WI38 (cell line): ENCODE data around the gene SLX4IP.

Experiments
- H3K4me3 ChIP-seq: 2 replicates; pipeline ENCODE4 v1.5.1; 2011; ENCODE audit warnings: low read depth, mild to moderate bottlenecking, control low read depth, low read length
- CTCF ChIP-seq: IDR thresholded peaks from 2 replicates; pipeline ENCODE4 v1.5.1; 2012; ENCODE audit warnings: low read depth, mild to moderate bottlenecking, control low read depth, low read length

Gene SLX4IP

GRCh38 chr20:10649080-10649796, 214.1 kb downstream of the SLX4IP start:
- H3K4me3 ChIP-seq = no peak overlapping the region
- no peak for TF ChIP-seq CTCF

- TF ChIP-seq CTCF = no peak
- no peak overlapping the region for H3K4me3 ChIP-seq
Observed at GRCh38 chr20:10649797-10650160, 214.7 kb downstream of the SLX4IP start.

GRCh38 chr20:10651227-10651990, 216.3 kb downstream of the SLX4IP start:
- TF ChIP-seq CTCF = no peak
- H3K4me3 ChIP-seq = no peak overlapping the region

GRCh38 chr20:10652185-10652584, 217.1 kb downstream of the SLX4IP start:
- H3K4me3 ChIP-seq = no peak overlapping the region
- no peak for TF ChIP-seq CTCF

- H3K4me3 ChIP-seq = no peak overlapping the region
Observed at GRCh38 chr20:10652660-10653261, 217.7 kb downstream of the SLX4IP start.

GRCh38 chr20:10653599-10654249, 218.6 kb downstream of the SLX4IP start:
- no peak overlapping the region for H3K4me3 ChIP-seq
- no peak for TF ChIP-seq CTCF

More at GRCh38 chr20:10652660-10653261, 217.7 kb downstream of the SLX4IP start:
- TF ChIP-seq CTCF = no peak

GRCh38 chr20:10654250-10654610, 219.1 kb downstream of the SLX4IP start:
- no peak for TF ChIP-seq CTCF
- no peak overlapping the region for H3K4me3 ChIP-seq
